HG03558 (cell line): ENCODE measurements around the gene PEX10.

Source experiments
- ATAC-seq: cut with Tn5 transposase; IDR thresholded peaks from one replicate; pipeline ENCODE4 v1.9.1; 2021; ENCODE audit warnings: moderate number of reproducible peaks; ENCODE audit not compliant: unreplicated experiment; ENCODE audit errors: extremely low read depth

The PEX10 gene

DNA sequence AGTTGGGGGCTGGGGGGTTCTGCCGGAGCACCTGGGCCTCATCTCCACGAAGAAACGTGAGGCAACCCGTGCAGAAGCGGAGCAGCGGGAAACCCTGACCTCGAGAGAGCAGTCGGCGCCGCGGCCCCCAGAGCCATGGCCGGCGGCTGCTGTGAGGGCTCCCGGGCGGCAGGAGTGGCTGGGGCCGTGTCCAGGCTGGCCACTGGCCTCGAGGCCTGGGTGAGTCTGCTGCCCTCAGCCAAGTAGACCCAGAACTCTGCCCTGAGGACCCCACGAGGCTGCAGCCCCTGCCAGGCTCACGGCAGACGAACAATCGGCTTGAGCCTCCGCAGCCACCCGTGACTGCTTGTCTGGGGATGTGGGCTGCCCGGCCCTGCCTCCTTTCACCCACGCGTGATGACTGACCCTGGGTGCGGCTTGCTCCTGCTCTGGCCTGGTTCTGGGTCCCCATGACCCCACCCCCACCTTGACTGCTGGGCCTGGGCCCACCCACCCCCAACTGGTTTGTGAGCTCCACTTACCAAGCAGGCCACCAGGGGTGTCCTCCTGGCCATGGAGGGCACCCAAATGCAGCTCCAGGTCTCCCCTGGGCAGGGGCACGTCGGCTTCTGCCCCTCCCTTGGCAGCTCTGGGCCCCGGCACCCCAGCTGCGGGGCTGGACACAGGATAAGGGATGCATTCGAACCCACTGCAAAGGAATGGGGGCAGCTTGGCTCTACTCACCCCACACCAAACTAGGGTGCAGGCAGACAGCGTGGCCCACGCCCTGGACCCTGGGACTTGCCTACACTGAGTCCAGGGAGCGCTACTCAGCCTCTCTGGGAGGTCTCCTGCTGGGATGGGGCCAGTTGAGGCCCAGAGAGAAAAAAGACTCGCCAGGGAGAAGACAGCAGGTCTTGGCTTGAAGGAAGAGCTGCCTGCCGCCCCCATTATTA lies 55.2 kb downstream of the PEX10 start:
- no peak for ATAC-seq

DNA sequence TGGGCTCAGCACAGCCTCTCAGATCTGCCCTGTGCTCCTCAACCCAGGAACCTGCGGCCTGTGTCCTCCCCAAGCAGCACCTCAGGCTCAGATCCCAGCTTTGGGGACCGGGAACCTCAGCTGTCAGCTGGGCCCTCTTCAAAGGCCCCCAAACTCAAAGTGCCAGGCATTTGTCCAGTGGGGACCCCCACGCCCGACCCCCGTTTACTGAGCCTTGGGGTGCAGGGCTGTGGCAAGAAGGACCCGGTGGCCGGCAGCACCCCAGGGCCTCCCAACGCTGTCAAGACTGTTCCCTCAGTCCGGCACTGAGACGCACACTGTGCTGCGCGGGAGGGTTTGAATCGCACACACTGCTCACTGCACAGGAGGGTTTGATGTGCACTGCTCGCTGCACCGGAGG lies 56.0 kb downstream of the PEX10 start:
- ATAC-seq: no peak

DNA sequence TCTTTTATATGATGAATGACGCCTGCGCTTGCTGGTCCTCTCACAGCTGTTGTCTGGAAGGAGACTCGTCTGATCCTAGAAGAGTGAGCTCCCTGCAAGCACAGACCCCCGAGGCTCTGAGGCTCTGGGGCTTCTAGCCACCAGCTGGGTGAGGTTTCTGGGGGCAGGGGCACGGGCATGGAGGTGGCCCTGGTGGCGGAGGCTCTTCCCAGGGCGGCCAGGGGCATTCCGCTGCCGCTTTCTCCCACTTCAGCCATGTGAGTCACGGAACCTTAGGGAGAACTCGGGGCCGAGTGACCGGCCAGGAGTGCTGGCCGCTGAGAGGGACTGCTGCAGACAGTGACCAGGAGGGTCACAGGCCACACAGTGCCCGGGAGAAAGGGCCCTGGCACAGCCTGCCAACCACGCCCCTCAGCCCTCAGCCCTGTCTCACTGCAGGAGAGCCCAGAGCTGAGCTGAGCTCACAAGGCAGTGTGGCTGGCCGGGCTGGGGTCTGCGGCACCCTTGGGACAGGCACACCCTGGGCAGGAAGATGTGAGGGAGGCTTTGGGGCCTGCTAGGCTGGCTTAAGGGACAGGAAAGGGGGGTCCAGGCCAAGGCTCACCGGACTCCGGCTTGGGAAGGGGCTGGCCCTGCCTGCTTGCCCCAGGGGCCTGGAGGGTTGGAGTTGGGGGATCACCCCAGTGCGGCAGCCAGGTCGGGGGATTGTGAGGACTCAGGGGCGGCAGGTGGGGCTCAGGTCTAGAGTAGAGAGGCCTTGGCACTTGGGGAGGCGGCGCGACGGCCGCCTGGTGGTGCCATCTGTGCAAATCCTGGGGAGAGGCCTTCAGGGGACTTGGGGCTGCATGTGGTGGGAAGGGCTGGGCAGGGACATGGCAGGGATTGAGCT lies 56.7 kb downstream of the PEX10 start:
- no peak for ATAC-seq

DNA sequence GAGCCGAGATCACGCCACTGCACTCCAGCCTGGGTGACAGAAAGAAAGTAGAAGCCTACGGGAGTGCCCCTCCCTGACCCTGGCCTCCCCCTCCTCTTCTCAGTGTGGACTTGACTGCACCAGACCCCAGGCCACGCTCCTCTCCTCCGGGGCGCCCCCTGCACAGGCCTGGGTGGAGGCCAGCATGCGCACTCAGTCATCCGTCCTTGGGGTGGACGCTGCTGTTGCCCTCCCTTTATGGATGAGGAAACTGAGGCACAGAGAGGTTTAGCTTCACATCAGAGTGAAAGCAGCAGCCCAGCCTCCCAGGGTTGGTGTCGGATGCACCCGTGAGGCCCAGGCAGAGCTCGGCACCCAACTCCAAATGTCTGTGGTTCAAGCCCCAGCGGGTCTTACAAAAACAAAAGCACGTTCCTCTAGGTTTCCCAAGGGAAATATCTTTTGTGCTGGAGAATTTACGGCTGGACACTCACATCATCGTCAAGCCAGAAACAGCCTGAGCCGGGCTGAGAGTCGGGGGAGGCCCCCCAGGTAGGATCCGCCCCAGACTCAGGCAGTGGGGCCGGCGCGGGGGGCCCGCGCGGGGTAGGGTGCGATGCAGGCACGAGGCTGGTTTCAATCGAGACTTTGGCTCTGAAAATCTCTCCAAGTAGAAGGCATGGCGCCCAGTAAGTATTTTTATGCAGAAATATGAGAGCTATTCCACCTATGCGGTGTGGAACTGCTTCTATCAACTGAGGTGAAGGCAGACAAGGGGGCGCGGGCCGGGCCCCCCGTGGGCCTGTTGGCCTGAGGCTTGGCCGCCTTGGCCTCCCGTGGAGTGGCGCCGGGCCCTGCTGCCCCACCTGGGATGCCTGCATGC lies 57.6 kb downstream of the PEX10 start:
- ATAC-seq: no peak
